Measurements from ENCODE around the gene ZNF143.
A peak's percentile ranks its signal among the peaks of the same experiment; 100 is the strongest.

ZNF143 gene
- long read RNA-seq, transcript ZNF143-213 (16 exons, 2,022 nt): minor isoform, 33 of 108 reads
- long read RNA-seq, transcript ZNF143-203 (16 exons, 2,947 nt): major isoform, 50 of 108 reads
- long read RNA-seq, partial matches to known transcripts: 5 of 108 reads
- long read RNA-seq, other reads (novel, unspliced or antisense): 18 of 108 reads

- peak; percentile 87 for TF ChIP-seq GABPA (IDR thresholded peaks at IDR 0.05; ENCODE audit: low read depth)
- TF ChIP-seq CTCF (IDR thresholded peaks at IDR 0.05; ENCODE audit: insufficient read depth, low read length): no peak
- peak; percentile 62 for TF ChIP-seq REST (IDR thresholded peaks at IDR 0.05; ENCODE audit: insufficient replicate concordance, low read depth)
- TF ChIP-seq SPI1 (IDR thresholded peaks at IDR 0.05; ENCODE audit: borderline replicate concordance, low read depth): peak; percentile 8; the same call in 1 of the 2 replicates
- TF ChIP-seq POLR2AphosphoS5 (IDR thresholded peaks at IDR 0.05; ENCODE audit: low read depth): peak; percentile 91
- peak within 1 kb of the TSS; percentile 98 for H3K27ac ChIP-seq (replicated peaks)
- no peaks in the 10 kb centered on the region for H3K27me3 ChIP-seq (ENCODE audit: insufficient read depth, poor library complexity, severe bottlenecking)
- DNase-seq (ENCODE audit: low read depth in 1 of 2, low spot score in 1 of 2): peak; percentile 99 to 100
- H3K4me3 ChIP-seq (replicated peaks; ENCODE audit: insufficient read depth, low read length): peak within 1 kb of the TSS; percentile 71
Measured at GRCh38 chr11:9460322-9461062, at the start of gene ZNF143. Gene ZNF143 (plus strand): TSS chr11:9461012. CDS start chr11:9471309, 10,297 bp downstream.

- TF ChIP-seq REST (IDR thresholded peaks at IDR 0.05; ENCODE audit: insufficient replicate concordance, low read depth) (no peak), SPI1 (IDR thresholded peaks at IDR 0.05; ENCODE audit: borderline replicate concordance, low read depth) (no peak), CTCF (IDR thresholded peaks at IDR 0.05; ENCODE audit: insufficient read depth, low read length) (no peak), GABPA (IDR thresholded peaks at IDR 0.05; ENCODE audit: low read depth) (no peak), POLR2AphosphoS5 (IDR thresholded peaks at IDR 0.05; ENCODE audit: low read depth) (no peak)
- no peaks in the 10 kb centered on the region for H3K27me3 ChIP-seq (ENCODE audit: insufficient read depth, poor library complexity, severe bottlenecking)
- DNase-seq (ENCODE audit: low read depth in 1 of 2, low spot score in 1 of 2): no peak
- H3K27ac ChIP-seq (replicated peaks): no peak overlapping the region
- no peak overlapping the region for H3K4me3 ChIP-seq (replicated peaks; ENCODE audit: insufficient read depth, low read length)
Measured at GRCh38 chr11:9428706-9429105, 32.1 kb upstream of the ZNF143 start.

GRCh38 chr11:9438611-9439010 lies 22.2 kb upstream of the ZNF143 start:
- TF ChIP-seq REST (IDR thresholded peaks at IDR 0.05; ENCODE audit: insufficient replicate concordance, low read depth) (no peak), SPI1 (IDR thresholded peaks at IDR 0.05; ENCODE audit: borderline replicate concordance, low read depth) (no peak), POLR2AphosphoS5 (IDR thresholded peaks at IDR 0.05; ENCODE audit: low read depth) (no peak), GABPA (IDR thresholded peaks at IDR 0.05; ENCODE audit: low read depth) (no peak), CTCF (IDR thresholded peaks at IDR 0.05; ENCODE audit: insufficient read depth, low read length) (no peak)
- H3K4me3 ChIP-seq (replicated peaks; ENCODE audit: insufficient read depth, low read length): no peak overlapping the region
- H3K27ac ChIP-seq (replicated peaks): no peak overlapping the region
- H3K27me3 ChIP-seq (ENCODE audit: insufficient read depth, poor library complexity, severe bottlenecking): no peaks in the 10 kb centered on the region
- DNase-seq (ENCODE audit: low read depth in 1 of 2, low spot score in 1 of 2): no peak
